G401 (cell line): ENCODE data around the gene LGR5. TPM values are rescaled to one million over a fixed set of nuclear protein-coding genes. Genes with fewer than 3 reads are reported as not detected.
A peak's percentile ranks its signal among the peaks of the same experiment; 100 is the strongest.

ENCODE experiments used
- DNase-seq: peaks from one replicate; pipeline ENCODE4 v3.0.0-alpha.2; 2015; ENCODE audit warnings: low spot score
- in situ Hi-C: cut with HindIII; loops from 2 replicates; pipeline ENCODE4 v1.10.0; 2016; ENCODE audit warnings: low sequenced_read_pairs, mixed read lengths
- total RNA-seq: library from RNA; depleted of rRNA; stranded (reverse); fragments of >200 nt; shearing (Covaris generic); gene quantifications from 2 replicates; pipeline ENCODE4 v1.2.3, GENCODE V29; 2014

LGR5 gene
- total RNA-seq, 1 experiment from 2014 or later: not detected

DNA sequence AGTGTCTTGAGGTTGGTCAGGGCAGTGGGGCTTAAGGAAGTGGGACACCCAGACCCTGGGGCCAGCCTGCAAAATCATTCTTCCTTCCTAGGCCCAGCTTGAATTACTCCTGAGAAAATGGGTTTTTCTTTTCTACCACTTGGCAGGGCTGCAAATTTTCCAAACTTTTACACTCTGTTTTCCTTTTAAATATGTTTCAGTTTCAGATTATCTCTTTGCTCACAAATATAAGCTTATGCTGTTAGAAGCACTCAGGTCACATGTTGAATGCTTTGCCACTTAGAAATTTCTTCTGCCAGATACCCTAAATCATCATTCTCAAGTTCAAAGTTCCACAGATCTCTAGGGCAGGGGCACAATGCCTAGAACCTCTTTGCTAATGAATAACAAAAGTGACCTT lies 2.9 kb upstream of the LGR5 start:
- in situ Hi-C loops: no loop called here
- no peak for DNase-seq

DNA sequence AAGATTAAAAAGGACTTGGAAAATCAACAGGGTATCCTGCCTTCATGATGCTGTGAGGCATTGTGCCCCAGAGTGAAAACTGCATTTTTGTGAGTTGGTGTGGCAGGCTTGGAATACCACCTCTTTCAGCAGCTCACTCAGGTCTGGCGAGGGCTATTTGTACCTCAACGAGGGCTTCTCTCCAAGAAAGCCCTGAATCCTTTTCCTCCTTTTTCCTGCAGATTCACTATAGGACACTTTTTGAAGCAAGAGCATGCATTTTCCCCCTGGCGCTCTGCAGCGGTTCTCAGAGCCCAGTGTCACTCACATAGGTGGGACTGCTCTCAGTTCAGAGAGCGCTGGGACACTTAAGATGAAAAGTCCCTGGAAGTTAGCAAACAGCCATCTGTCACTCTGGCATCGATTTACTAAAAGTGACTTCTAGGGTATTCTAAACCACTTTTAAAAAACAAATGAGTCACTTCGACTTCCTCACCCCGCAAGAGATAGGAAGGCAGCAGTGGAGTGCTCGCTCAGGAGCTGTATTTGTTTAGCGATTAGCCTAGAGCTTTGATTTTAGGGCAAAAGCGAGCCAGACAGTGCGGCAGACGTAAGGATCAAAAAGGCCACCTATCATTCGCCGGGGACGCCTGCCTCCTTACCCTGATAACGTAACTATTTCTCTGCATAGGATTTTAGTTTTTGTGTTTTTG lies 782 bp upstream of the LGR5 start:
- in situ Hi-C loops: no loop called here
- DNase-seq: peak; percentile 25

DNA sequence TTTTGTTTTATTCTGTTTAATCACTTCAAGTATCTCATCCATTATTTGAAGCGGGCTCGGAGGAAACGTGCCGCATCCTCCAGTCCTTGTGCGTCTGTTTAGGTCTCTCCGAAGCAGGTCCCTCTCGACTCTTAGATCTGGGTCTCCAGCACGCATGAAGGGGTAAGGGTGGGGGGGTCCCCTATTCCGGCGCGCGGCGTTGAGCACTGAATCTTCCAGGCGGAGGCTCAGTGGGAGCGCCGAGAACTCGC lies 311 bp upstream of the LGR5 start:
- in situ Hi-C loops: no loop called here
- peak; percentile 6 for DNase-seq

DNA sequence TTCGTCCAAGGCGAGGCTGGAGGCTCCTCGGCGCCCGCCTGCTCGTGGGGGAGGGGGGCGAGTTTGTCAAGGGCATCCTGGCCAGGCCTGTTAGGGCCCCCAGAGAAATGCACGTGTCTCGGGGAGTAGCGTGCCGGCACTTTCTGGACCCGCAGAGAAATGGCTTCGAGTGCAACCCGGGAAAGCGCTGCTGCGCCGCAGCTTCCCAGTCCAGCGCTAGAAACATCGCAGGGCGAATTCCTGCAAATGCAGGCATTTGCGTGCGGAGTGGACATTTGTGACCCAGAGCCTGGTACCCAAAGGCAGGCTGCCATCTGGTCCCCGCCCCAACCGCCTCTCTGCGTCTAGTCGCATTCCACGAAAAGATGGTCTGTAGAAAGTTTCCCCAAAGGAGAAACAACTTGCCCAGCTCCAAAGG lies 756 bp downstream of the LGR5 start:
- in situ Hi-C loops: no loop called here
- peak; percentile 3 for DNase-seq

DNA sequence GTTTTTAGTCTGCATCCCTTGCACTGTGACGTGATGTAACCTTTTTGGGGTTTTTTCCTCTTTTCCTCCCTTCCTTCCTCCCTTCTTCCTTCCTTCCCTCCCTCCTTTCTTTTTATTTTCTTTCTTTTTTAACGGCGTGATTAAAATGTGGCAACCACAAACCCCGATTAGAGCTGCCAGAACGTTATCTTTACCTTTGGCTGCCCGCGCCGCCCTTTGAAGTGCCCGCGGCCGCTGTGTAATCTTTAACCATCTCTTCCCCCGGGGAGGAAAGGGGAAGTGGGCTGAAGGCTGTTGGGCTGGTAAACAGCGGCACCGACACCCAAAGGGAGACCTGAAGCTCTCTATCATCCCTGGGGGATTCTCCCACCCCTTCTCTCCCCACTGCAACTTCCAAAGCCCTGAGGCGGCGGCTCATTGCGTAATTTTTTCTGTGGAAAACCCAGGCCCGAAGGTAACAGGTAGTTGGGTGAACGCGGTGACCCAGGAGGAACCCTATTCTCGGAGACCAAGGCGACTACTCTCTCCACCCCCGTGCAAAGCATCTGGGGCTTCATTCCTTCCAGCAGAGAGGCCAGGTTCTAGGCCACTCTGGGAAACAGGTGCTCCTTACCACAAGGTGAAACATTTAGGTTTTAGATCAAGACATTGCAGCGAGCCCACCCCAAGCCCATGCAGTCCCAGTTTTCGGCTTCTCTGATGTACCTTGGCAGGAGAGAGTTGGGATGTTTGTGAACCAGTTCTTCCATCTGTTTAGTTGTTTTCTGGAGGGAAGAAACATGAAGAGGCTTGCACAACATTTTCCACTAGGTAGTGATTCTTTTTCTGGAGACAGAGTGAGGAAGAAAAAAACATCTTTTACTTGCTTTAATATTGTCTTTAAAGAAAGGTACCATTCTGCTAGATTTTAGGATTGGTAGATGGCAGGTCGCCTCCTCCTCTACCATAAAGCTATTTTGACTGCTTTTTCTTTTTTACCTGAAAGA lies 1.5 kb downstream of the LGR5 start:
- in situ Hi-C loops: no loop called here
- no peak for DNase-seq

DNA sequence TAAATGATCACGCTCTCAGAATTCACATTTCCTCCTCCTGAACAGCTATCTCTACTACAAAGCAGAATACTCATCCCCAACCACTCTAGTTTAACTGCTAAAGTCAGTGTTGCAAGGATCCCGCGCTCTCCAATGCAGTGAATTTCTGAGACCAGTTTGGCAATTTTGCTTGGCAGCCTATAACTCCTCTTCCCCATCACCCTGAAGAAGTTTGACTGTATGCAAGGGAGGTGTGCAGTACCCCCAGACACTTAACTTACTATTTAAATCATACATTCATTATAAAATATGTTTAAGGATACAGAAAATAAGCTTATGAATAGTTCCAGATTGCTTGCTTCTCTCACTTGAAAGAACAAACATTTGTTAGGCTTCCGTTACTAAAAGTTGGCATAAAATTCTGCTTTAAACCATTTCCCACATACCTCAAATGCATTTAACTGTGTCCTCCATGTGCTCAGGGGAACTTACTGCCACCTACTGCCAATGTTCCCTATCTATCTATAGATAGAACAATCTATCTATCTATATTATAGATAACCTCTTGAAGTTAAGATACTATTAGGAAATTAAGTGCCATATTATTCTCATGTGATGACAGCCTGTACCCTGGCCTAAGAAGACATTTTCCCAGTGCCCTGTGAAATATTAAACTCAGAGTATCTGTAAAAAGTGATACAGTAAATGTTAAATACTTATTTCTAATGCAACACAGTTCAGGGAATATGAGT lies 2.4 kb downstream of the LGR5 start:
- no peak for DNase-seq
- in situ Hi-C loops: no loop called here

DNA sequence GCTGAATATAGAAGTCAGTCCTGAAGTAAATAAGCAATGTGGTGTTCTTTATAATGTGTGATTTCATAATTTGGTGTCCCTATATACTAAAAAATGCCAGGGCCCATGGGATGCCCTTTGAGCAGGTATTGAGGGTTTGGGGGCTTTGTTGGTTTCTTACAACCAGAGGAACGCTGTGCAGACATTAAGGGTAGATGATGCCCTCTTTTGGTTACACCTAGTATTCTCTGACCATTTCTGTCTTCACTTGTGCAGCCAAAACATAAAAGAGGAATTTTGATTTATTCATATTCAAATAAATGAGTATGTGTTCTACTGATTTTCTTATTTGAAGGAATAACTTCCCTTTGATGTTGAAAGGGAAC lies 3.0 kb downstream of the LGR5 start:
- no peak for DNase-seq
- in situ Hi-C loops: no loop called here

DNA sequence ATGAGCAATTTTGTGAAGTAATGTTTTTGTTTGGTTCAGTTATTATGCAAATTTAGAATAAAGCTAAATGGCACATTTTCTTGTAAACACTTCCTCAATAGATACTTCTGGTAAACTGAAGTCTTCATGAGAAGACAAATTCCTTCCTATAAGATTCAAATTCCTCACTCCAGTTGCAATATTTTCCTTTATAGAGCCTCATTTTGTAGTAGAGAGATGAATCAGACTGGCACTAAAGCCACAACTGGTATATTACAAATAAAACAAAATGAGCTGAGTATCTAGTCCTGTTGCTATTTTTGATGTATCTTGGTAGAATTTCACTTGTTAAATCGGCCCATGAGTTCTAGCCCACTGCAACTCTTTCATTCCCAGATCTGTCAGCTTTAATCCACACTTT lies 5.5 kb downstream of the LGR5 start:
- no peak for DNase-seq
- in situ Hi-C loops: no loop called here

DNA sequence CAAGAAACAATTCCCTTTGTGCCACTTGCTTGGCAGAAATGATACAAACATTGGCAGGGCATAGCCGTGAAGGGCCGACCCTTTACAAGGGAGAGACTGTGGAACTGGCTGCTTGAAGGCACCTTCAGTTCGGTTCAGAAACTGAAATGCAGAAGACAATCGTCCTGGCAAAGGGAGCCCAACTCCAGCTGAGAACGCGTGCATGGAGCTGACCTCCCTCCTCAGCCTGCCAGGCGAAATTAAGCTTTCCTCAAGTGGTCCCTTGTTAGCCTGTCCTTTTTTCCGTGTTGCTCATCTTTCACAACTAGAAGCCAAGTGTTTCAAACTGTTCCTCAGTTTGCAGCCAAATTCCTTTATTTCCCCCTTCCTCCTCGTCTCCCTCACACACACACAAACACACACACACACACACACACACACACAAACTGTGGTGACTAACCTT lies 8.1 kb downstream of the LGR5 start:
- in situ Hi-C loops: no loop called here
- peak; percentile 5 for DNase-seq

DNA sequence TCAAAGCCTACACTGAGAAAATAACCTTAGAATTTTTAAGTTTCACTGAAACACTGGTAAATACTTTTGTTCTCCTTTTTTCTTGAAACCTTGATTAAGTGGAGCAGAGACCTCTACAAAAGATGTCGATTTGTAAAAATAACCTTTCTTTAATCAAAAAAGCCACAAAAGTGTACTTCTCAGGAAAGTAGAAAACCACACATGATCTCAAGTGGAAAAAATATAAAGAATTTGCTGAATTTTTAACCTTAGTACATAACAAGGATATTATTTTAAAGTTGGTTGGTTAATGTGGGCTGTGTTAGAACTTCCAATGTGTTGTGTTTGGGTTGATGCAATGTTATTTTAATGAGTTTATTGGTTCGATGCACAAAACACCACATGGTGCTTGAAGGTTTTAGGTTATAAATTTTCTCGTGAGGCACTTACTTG lies 8.6 kb downstream of the LGR5 start:
- no peak for DNase-seq
- in situ Hi-C loops: no loop called here

DNA sequence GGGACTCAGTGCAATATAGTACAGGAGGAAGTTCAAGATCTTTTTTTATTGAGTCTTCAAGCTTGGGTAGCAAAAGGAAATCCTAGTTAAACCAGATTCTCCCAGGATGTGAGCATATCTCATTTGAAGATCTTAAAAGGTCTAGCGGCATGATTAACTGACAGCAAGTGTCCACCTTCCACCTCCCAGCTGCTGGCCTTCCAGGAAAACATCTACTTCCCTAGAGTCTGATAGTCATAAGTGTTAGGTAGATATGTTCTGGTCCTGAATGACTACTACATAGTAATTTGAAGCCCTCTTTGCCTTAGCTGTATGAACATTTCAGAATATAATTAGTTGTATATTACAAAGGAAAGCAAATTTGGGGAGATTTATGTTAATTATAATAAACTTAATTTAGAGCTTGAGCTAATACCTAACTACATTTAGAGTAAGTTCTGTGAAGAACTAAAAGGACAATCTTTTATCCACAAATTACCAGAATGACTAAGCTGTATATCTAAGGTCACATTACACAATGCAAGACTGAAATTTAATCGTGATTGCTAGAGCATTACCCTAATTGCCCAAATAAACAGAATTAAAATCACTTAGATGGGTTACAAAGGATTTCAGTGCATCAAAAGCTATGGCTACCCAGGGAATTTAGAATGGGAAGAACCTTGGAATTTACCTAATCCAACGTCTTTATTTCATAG lies 9.9 kb downstream of the LGR5 start:
- in situ Hi-C loops: no loop called here

DNA sequence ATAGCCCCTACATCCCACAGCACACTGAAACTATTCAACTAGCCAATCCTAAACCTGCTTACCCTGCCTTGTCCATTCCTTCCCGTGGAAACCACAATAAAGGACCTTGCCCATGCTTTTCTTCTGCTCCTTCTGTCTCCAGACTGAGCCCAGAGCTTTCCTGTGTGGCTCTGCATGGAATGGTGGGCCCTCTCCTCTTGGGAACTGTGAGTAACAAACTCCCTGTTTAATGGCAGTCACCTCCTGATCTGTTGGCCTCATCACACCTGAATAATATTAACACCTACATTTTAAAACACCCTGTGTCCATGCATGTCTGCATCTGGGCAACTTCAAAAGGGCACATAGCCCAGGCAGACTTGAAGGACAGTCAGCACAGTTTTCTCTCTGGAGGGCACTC lies 12.4 kb downstream of the LGR5 start:
- in situ Hi-C loops: no loop called here
- DNase-seq: no peak

More for the DNA sequence above, 9.9 kb downstream of the LGR5 start:
- DNase-seq: no peak

DNA sequence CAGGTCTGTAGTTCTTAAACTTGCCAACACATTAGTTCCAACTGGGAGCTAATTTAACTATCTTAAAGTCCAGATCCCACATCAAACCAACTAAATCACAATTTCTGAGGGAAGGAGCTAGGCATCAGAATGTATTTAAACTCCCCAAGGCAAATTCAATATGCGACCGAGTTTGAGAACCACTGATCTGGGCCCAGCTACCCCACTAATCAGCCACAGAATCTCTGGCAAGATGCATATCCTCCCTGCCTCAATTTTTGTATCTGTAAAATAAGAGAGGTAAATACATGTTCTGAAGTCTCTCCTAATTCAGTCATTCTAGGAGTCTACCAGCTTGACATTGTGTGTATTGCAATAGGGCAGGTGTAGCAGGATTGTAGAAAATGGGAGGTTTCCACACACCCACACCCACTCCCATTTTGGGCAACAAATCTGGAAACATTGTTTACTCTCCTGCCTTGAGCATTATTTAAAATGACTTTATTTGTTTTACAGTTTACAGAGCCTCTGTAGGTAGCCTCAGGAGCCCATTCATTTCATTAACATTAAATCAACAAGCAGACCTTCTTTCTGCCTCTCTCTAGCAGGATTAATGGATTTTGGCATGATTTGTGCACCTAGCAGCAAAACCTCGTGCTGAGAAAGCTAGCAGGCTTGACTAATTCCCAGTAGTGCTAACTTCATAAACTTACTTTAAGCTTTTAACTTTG lies 15.6 kb downstream of the LGR5 start:
- in situ Hi-C loops: no loop called here

DNA sequence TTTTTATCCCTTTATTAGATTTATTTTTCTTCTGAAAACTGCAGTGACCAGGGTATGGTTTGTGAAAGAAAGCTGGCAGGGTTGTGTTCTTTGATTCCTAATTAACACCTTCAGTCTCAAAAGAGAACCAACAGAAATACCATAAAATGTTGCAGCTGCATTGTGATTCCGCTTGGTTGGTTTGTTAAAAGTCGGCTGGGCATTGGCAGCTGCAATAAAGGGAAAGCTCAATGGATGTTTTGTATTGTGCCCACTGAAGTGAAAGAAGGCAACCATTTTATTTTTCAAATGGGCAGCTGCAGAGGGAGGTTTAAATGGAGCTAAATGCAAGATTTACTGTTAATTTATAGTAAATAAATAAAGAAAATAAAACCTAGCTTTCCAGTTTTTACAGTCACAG lies 16.7 kb downstream of the LGR5 start:
- no peak for DNase-seq
- in situ Hi-C loops: no loop called here

More for the DNA sequence above, 15.6 kb downstream of the LGR5 start:
- no peak for DNase-seq

DNA sequence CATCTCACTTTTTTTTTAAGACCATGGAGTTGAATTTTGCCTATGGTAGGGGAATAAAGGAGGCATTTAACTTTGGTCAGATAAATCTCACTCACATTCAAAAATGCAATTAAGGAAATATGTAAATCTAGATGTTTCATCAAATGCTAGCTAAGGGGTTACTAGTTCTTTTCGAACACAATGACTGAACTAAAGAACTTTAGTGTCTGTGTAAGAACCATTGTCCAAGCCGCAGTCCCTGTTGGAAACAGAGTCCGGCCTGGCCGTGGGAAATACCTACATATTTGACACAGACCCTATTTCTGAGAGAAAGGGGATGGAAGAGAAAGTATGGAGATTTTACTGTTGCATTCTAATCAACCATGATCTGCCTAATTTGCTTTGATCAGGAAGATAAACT lies 17.4 kb downstream of the LGR5 start:
- DNase-seq: no peak
- in situ Hi-C loops: no loop called here

DNA sequence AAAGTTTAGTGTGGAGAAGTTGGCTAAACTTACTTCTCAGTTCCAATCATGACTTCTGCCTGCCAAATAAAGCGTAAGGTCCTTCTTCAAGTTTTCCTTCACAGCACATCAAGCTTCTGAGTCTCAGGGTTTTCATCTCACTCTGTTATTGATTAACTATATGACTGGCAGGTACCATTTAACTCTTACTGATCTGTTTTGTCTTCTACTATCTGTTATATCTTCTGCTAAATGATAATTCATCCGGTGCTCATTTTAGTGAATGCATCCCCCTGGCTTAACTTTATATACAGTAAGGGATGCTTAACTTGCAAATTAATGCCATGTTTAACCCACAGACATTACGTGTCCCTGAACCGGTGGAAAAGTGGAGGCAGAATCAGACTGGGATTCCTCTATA lies 20.7 kb downstream of the LGR5 start:
- in situ Hi-C loops: no loop called here
- no peak for DNase-seq

DNA sequence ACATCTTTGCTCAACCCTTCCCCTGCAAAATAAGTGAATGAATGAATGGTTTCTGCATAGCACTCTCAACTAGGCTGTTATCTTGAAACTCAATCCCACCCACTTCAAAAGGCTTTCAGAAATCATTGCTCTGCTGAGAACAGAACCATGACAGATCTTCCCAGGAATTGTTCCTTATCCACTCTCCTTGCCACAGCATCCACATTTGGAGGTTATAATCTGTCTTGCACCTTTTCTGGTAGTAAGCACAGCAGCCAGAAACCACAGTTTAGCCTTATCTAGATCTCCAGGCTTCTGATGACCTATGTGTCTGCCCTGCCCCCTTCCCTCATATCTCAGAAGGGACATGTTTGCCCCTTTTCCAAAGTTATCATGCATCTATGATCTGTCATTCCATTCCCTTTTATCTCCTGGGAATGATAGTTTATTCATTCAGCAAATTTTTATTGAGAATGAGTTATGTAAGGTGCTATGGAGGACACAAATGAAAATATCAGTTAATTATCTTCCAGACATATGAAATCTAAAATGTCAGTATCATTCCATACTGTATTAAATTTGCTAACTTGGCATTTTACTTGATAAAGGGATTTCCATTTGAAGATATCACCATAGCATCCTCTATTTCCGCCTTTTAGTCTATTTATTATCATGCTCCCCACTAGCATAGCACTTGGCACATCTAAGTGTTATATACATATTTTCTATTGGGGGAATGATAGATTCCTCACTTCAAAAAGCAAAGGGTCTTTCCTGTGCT lies 21.4 kb downstream of the LGR5 start:
- no peak for DNase-seq
- in situ Hi-C loops: no loop called here

DNA sequence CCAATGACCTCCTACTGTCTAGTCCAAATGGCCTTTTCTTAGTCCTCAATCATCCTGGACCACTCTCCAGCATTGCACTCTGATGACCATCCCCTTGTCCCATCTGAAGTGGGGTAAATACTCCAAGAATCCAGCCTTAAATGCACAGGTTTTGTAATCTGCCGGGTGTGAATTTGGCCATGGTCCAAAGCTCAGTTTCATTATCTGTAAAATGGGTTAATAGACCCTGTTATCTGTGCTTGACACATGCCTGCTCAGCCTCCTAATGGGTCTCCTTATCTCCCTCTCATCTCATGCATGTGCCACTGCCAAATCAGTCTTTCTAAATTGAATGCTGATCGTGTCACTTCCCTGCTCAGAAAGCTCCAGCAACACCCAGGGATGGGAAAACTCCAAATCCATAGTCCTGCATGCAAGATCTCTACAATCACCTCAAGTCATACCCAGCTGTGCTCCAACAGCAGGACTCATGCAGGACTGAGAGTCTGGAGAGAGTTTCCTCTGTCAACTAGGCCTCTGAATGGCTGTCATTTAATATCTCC lies 22.3 kb downstream of the LGR5 start:
- no peak for DNase-seq
- in situ Hi-C loops: no loop called here
